Uterus (tissue), 4 donors: Measurements from ENCODE around the gene CD2AP. TPM values are rescaled to one million over a fixed set of nuclear protein-coding genes. Genes with fewer than 3 reads are reported as not detected.

ENCODE experiments used
- DNase-seq, 2 donors: peaks; one replicate each; pipeline ENCODE4 v3.0.0-alpha.2; 2019 to 2020
- H3K27ac ChIP-seq, 2 donors: fragments of 200-600 bp; sonication (generic); 1 replicate in 1 of 2; 2 replicates in 1 of 2; pipeline ENCODE4 v1.5.1; 2016 to 2018
- H3K27me3 ChIP-seq, 2 donors: fragments of 200-600 bp; sonication (generic); one replicate each; pipeline ENCODE4 v1.5.1; 2018 to 2019; ENCODE audit warnings: control low read depth in 1 of 2
- H3K36me3 ChIP-seq, 2 donors: fragments of 200-600 bp; sonication (generic); one replicate each; pipeline ENCODE4 v1.5.1; 2019; ENCODE audit warnings: control low read depth in 1 of 2
- H3K4me1 ChIP-seq, 2 donors: fragments of 200-600 bp; sonication (generic); one replicate each; pipeline ENCODE4 v1.5.1; 2018 to 2019; ENCODE audit warnings: control low read depth in 1 of 2
- H3K4me3 ChIP-seq, 2 donors: fragments of 200-600 bp; sonication (generic); 1 replicate in 1 of 2; 2 replicates in 1 of 2; pipeline ENCODE4 v1.5.1; 2018 to 2019; ENCODE audit warnings: mild to moderate bottlenecking in 1 of 2
- H3K9me3 ChIP-seq, 2 donors: fragments of 200-600 bp; sonication (generic); one replicate each; pipeline ENCODE4 v1.5.1; 2019; ENCODE audit warnings: control low read depth in 1 of 2
- CTCF ChIP-seq, 4 experiments: fragments of 200-600 bp in 2 of 4; fragments of 450-650 bp in 2 of 4; sonication (generic) in 2 of 4; IDR thresholded peaks; one replicate each; pipeline ENCODE4 v1.5.1; 2016 to 2019; ENCODE audit warnings: antibody characterized with exemption in 4 of 4, mild to moderate bottlenecking in 2 of 4, moderate library complexity in 1 of 4
- POLR2A ChIP-seq, 2 donors: fragments of 450-650 bp; IDR thresholded peaks; one replicate each; pipeline ENCODE4 v1.6.1; 2016; ENCODE audit warnings: antibody characterized with exemption in 2 of 2, mild to moderate bottlenecking in 1 of 2, moderate library complexity in 1 of 2
- intact Hi-C: fragments of 100-400 bp; cut with DNase I; formaldehyde crosslinking; loops from one replicate; pipeline ENCODE4 v1.15.1; 2023; ENCODE audit warnings: low total_unique reads
- total RNA-seq, 4 donors: library from RNA; depleted of rRNA in 3 of 4; stranded (reverse); fragments of >200 nt in 3 of 4; gene quantifications; one replicate each; pipeline versions ENCODE4 v1.1.0 to v1.2.4, GENCODE V29; 2014 to 2023
- donor health status: DM: yes; HTN: yes; CAD: no.

The CD2AP gene
- total RNA-seq, 4 donors from 2014 or later, result 11.0 to 63.9 (median 24.3) TPM

GRCh38 chr6:47446669-47447330, 30.8 kb upstream of the CD2AP start:
- Histone ChIP-seq H3K4me3 (no peak overlapping the region), H3K27ac (no peak overlapping the region), H3K36me3 (no peaks in the 10 kb centered on the region), H3K4me1 (no peaks in the 10 kb centered on the region), H3K27me3 (no peaks in the 10 kb centered on the region), H3K9me3 (no peaks in the 10 kb centered on the region)
- no peak for TF ChIP-seq POLR2A (IDR thresholded peaks at IDR 0.05)
- TF ChIP-seq CTCF (IDR thresholded peaks at IDR 0.05), result no peak
- no peak for DNase-seq
- intact Hi-C loops, result no loop called here

- no peaks in the 10 kb centered on the region for H3K9me3 ChIP-seq
- no peaks in the 10 kb centered on the region for H3K36me3 ChIP-seq
- H3K27ac ChIP-seq, result no peak overlapping the region
- H3K4me3 ChIP-seq, result no peak overlapping the region
- no peaks in the 10 kb centered on the region for H3K4me1 ChIP-seq
- TF ChIP-seq CTCF (IDR thresholded peaks at IDR 0.05) (no peak), POLR2A (IDR thresholded peaks at IDR 0.05) (no peak)
- intact Hi-C loops, result no loop called here
- DNase-seq, result no peak
- no peaks in the 10 kb centered on the region for H3K27me3 ChIP-seq
Observed at GRCh38 chr6:47447722-47448121, 29.9 kb upstream of the CD2AP start.

- DNase-seq, result no peak
- Histone ChIP-seq H3K4me3 (no peak overlapping the region), H3K36me3 (no peaks in the 10 kb centered on the region), H3K27me3 (no peaks in the 10 kb centered on the region), H3K4me1 (no peaks in the 10 kb centered on the region), H3K9me3 (no peaks in the 10 kb centered on the region), H3K27ac (no peak overlapping the region)
- no peak for TF ChIP-seq CTCF (IDR thresholded peaks at IDR 0.05)
- no peak for TF ChIP-seq POLR2A (IDR thresholded peaks at IDR 0.05)
- intact Hi-C loops, result no loop called here
Observed at GRCh38 chr6:47451162-47451561, 26.4 kb upstream of the CD2AP start.

- H3K27ac ChIP-seq, result no peak overlapping the region
- H3K36me3 ChIP-seq, result no peaks in the 10 kb centered on the region
- TF ChIP-seq CTCF (IDR thresholded peaks at IDR 0.05) (no peak), POLR2A (IDR thresholded peaks at IDR 0.05) (no peak)
- intact Hi-C loops, result no loop called here
- DNase-seq, result no peak
- H3K4me3 ChIP-seq, result no peak overlapping the region
- no peaks in the 10 kb centered on the region for H3K4me1 ChIP-seq
- no peaks in the 10 kb centered on the region for H3K9me3 ChIP-seq
- no peaks in the 10 kb centered on the region for H3K27me3 ChIP-seq
Observed at GRCh38 chr6:47452899-47453298, 24.7 kb upstream of the CD2AP start.

GRCh38 chr6:47453372-47453936, 24.1 kb upstream of the CD2AP start:
- TF ChIP-seq CTCF (IDR thresholded peaks at IDR 0.05) (no peak), POLR2A (IDR thresholded peaks at IDR 0.05) (no peak)
- H3K36me3 ChIP-seq, result no peaks in the 10 kb centered on the region
- no peaks in the 10 kb centered on the region for H3K4me1 ChIP-seq
- H3K4me3 ChIP-seq, result no peak overlapping the region
- intact Hi-C loops, result no loop called here
- H3K9me3 ChIP-seq, result no peaks in the 10 kb centered on the region
- no peaks in the 10 kb centered on the region for H3K27me3 ChIP-seq
- no peak for DNase-seq
- no peak overlapping the region for H3K27ac ChIP-seq
